Upper lobe of left lung (tissue), 6 donors: ENCODE measurements around the gene ECHDC3. TPM values are rescaled to one million over a fixed set of nuclear protein-coding genes. Genes with fewer than 3 reads are reported as not detected.
A peak's percentile ranks its signal among the peaks of the same experiment; 100 is the strongest.

Experiments used
- ATAC-seq, 2 donors: fragments of 200-7000 bp; cut with Tn5 transposase; one replicate each; pipeline ENCODE4 v1.9.1; 2022; ENCODE audit warnings: mild to moderate bottlenecking in 2 of 2, moderate library complexity in 2 of 2; ENCODE audit not compliant: low FRiP score in 2 of 2
- DNase-seq, 2 donors: peaks; one replicate each; pipeline ENCODE4 v3.0.0-alpha.2; 2019 to 2020
- H3K27ac ChIP-seq, 4 donors: fragments of 200-600 bp; sonication (generic); one replicate each; pipeline ENCODE4 v1.5.1; 2016 to 2019
- H3K27me3 ChIP-seq, 4 donors: fragments of 200-600 bp; sonication (generic); one replicate each; pipeline ENCODE4 v1.5.1; 2017 to 2019
- H3K36me3 ChIP-seq, 4 donors: fragments of 200-600 bp; sonication (generic); one replicate each; pipeline ENCODE4 v1.5.1; 2016 to 2019
- H3K4me1 ChIP-seq, 4 donors: fragments of 200-600 bp; sonication (generic); one replicate each; pipeline ENCODE4 v1.5.1; 2018 to 2019
- H3K4me3 ChIP-seq, 4 donors: fragments of 200-600 bp; sonication (generic); one replicate each; pipeline ENCODE4 v1.5.1; 2017 to 2019; ENCODE audit warnings: mild to moderate bottlenecking in 2 of 4, moderate library complexity in 1 of 4
- H3K9me3 ChIP-seq, 4 donors: fragments of 200-600 bp; sonication (generic); one replicate each; pipeline ENCODE4 v1.5.1; 2018 to 2019
- CTCF ChIP-seq, 6 experiments: fragments of 450-650 bp in 4 of 6; fragments of 200-600 bp in 2 of 6; sonication (generic) in 2 of 6; IDR thresholded peaks; one replicate each; pipeline ENCODE4 v1.5.1; 2016 to 2019; ENCODE audit warnings: antibody characterized with exemption in 6 of 6
- EP300 ChIP-seq, 4 donors: sonication (generic); formaldehyde crosslinking; IDR thresholded peaks; one replicate each; pipeline ENCODE4 v1.5.1; 2017; ENCODE audit warnings: antibody characterized with exemption in 4 of 4, control low read depth in 2 of 4
- POLR2A ChIP-seq, 4 donors: fragments of 450-650 bp; IDR thresholded peaks; one replicate each; pipeline ENCODE4 v1.5.1; 2016 to 2017; ENCODE audit warnings: antibody characterized with exemption in 4 of 4, mild to moderate bottlenecking in 2 of 4
- POLR2AphosphoS5 ChIP-seq, 2 donors: sonication (generic); formaldehyde crosslinking; IDR thresholded peaks; one replicate each; pipeline ENCODE4 v1.5.1; 2017; ENCODE audit warnings: antibody characterized with exemption in 2 of 2
- WGBS, 2 donors: methylation state at CpG; one replicate each; pipeline ENCODE4 v1.1.5; 2017 to 2018; 5-methylcytosine and 5-hydroxymethylcytosine counted together
- total RNA-seq, 6 donors: library from RNA; depleted of rRNA in 4 of 6; stranded (reverse); fragments of >200 nt in 4 of 6; gene quantifications; one replicate each; pipeline versions ENCODE4 v1.1.0 to v1.2.1, GENCODE V29; 2016 to 2021
- donor health status: DM: no; HTN: no; CAD: no; lungs with moderate emphysema.
- donor health status: DM: no; HTN: yes; CAD: no; lungs with severe emphysema.

ECHDC3 gene
- total RNA-seq, 6 donors from 2014 or later: 32.0 to 98.0 (median 61.2) TPM

- Histone ChIP-seq H3K36me3 (peaks cover 0 to 39% (median 12%) of the 10 kb centered on the region in 4 donors), H3K9me3 (no peaks in the 10 kb centered on the region), H3K27me3 (no peaks in the 10 kb centered on the region), H3K4me1 (no peaks in the 10 kb centered on the region), H3K27ac (no peak overlapping the region), H3K4me3 (no peak overlapping the region)
- WGBS, 2 donors: 89 to 93% methylated on average over 2 to 6 of the region's 6 CpGs
- ATAC-seq (no peak), DNase-seq (no peak)
- no peak for TF ChIP-seq POLR2A (IDR thresholded peaks at IDR 0.05)
These were observed 23.0 kb downstream of the ECHDC3 start for GRCh38 chr10:11765141-11765540.

DNA sequence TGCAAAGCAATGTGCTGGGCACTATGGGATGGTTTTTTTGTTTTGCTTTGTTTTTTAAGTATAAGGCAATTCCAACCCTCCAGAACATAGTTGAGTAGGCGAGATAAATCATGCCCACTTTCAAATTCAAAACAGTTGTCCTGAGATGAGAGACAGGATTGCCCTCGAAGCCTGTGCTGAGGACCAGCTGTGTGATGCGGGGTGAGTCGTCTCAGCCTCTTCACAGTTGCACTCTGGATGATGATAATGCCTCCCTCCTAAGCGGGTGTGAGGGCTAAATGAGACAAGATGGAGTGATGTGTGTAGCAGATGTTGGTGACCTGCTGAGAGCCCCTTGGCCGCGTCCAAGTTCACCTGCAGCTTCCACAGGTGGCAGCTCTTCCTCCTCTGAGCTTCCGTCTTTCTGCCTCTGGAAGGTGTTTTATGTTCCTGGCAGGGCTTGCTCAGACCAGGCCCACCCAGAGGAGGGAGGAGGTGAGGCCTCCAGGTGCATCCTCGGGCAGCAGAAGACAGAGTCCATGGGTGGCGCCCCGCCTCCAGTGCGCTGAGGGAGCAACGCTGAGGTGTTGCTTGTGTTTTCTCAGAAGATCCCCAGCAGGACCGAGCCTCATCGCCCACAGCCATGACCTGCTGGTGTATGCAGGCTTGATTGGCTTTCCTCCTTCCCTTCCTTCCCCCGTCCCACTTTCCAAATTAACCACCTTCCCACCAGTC, 30.6 kb downstream of the ECHDC3 start:
- H3K9me3 ChIP-seq: no peaks in the 10 kb centered on the region
- no peak for ATAC-seq
- peak in 1 of 2 donors; percentile 54 for DNase-seq
- 92 to 94% methylated on average over 14 to 16 of the region's 16 CpGs for WGBS, 2 donors
- H3K27me3 ChIP-seq: no peaks in the 10 kb centered on the region
- TF ChIP-seq EP300 (IDR thresholded peaks at IDR 0.05) (no peak), CTCF (IDR thresholded peaks at IDR 0.05) (no peak), POLR2AphosphoS5 (IDR thresholded peaks at IDR 0.05) (no peak), POLR2A (IDR thresholded peaks at IDR 0.05) (no peak)
- no peak overlapping the region for H3K27ac ChIP-seq
- no peak overlapping the region for H3K4me3 ChIP-seq
- H3K4me1 ChIP-seq: no peaks in the 10 kb centered on the region
- H3K36me3 ChIP-seq: no peaks in the 10 kb centered on the region

DNA sequence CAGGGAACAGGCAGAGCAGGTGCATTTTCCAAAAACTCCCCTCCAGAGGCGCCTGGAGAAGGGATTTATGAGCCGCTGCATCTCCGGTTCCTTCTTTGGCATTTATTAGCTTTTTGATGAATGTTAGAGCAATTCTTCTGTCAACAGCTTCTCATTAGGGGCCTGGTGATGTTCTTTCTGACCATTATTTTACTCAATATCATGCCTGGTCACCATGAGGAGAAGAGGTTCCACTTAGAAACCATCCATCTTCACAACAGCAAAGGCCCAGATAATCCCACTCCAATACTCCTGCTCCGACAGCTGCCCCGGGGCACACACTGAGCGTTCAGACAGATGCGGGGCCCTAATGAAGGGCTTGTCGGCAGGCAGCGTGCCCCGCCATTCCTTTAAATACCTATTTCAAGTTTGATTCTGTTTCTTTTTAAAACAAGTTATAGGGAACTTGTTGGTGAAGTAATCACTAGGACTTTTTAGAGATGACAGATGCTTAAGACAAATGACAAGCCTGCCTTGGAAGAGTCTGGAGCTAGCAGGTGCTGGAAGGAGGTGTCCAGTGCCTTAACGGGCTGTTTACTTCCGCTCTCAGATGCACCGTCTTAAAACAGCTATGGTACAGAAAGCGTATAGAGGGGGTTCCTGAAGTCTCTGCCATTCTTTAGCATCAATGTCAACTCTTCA, 31.7 kb downstream of the ECHDC3 start:
- H3K27ac ChIP-seq: no peak overlapping the region
- H3K4me3 ChIP-seq: no peak overlapping the region
- H3K4me1 ChIP-seq: no peaks in the 10 kb centered on the region
- ATAC-seq (no peak), DNase-seq (no peak)
- no peaks in the 10 kb centered on the region for H3K27me3 ChIP-seq
- H3K36me3 ChIP-seq: no peaks in the 10 kb centered on the region
- TF ChIP-seq POLR2AphosphoS5 (IDR thresholded peaks at IDR 0.05) (no peak), CTCF (IDR thresholded peaks at IDR 0.05) (no peak), EP300 (IDR thresholded peaks at IDR 0.05) (no peak), POLR2A (IDR thresholded peaks at IDR 0.05) (no peak)
- WGBS, 2 donors: 91 to 92% methylated on average over 14 of the region's 14 CpGs
- H3K9me3 ChIP-seq: no peaks in the 10 kb centered on the region

- H3K27ac ChIP-seq: no peak overlapping the region
- no peak for TF ChIP-seq CTCF (IDR thresholded peaks at IDR 0.05)
- H3K4me3 ChIP-seq: no peak overlapping the region
- 54 to 61% methylated on average over 5 of the region's 5 CpGs for WGBS, 2 donors
- H3K4me1 ChIP-seq: no peaks in the 10 kb centered on the region
- DNase-seq (no peak), ATAC-seq (no peak)
- H3K27me3 ChIP-seq: no peaks in the 10 kb centered on the region
- no peaks in the 10 kb centered on the region for H3K9me3 ChIP-seq
- H3K36me3 ChIP-seq: no peaks in the 10 kb centered on the region
These were observed 33.2 kb downstream of the ECHDC3 start for GRCh38 chr10:11775412-11775811.

- 86 to 90% methylated on average over 3 of the region's 3 CpGs for WGBS, 2 donors
- Histone ChIP-seq H3K4me1 (no peaks in the 10 kb centered on the region), H3K27me3 (no peaks in the 10 kb centered on the region), H3K27ac (no peak overlapping the region), H3K36me3 (no peaks in the 10 kb centered on the region), H3K4me3 (no peak overlapping the region), H3K9me3 (no peaks in the 10 kb centered on the region)
- no peak for TF ChIP-seq EP300 (IDR thresholded peaks at IDR 0.05)
- no peak for TF ChIP-seq POLR2AphosphoS5 (IDR thresholded peaks at IDR 0.05)
- TF ChIP-seq POLR2A (IDR thresholded peaks at IDR 0.05): no peak
- no peak for TF ChIP-seq CTCF (IDR thresholded peaks at IDR 0.05)
- no peak for ATAC-seq
- no peak for DNase-seq
These were observed 33.9 kb downstream of the ECHDC3 start for GRCh38 chr10:11776080-11776479.
